ENCODE data around the gene SLC25A12.

SLC25A12 gene

GRCh38 chr2:171754254-171754939, 139.6 kb downstream of the SLC25A12 start:
- H3K79me2 ChIP-seq (ENCODE audit: insufficient read depth, low read length), result no peaks in the 10 kb centered on the region
- no peak overlapping the region for H3K9ac ChIP-seq (ENCODE audit: low read depth, low read length)
- H3K4me3 ChIP-seq (ENCODE audit: low read depth in 1 of 2, low read length in 2 of 2), result no peak overlapping the region
- no peak for DNase-seq
- H3K27ac ChIP-seq (ENCODE audit: low read length), result no peak overlapping the region
- no peak overlapping the region for H2AFZ ChIP-seq (ENCODE audit: low read depth, low read length)
- no peaks in the 10 kb centered on the region for H3K4me1 ChIP-seq (ENCODE audit: insufficient read depth, low read length)
- H4K20me1 ChIP-seq (ENCODE audit: insufficient read depth, low read length), result no peaks in the 10 kb centered on the region
- ATAC-seq (ENCODE audit: insufficient read depth, low read depth), result no peak
- no peaks in the 10 kb centered on the region for H3K9me3 ChIP-seq (ENCODE audit: insufficient read depth, low read length, severe bottlenecking)
- no peaks in the 10 kb centered on the region for H3K27me3 ChIP-seq (ENCODE audit: insufficient read depth, low read length, poor library complexity)
- H3K4me2 ChIP-seq (ENCODE audit: insufficient read depth, low read length), result no peak overlapping the region
- H3K36me3 ChIP-seq (ENCODE audit: insufficient read depth, low read length), result peaks cover 8% of the 10 kb centered on the region; the same call in 1 of the 2 replicates
- no peak for TF ChIP-seq EZH2 (IDR thresholded peaks at IDR 0.05; ENCODE audit: borderline replicate concordance, low read depth, low read length, severe bottlenecking)
- TF ChIP-seq CTCF (IDR thresholded peaks at IDR 0.05; ENCODE audit: borderline replicate concordance, extremely low read depth, low read length, poor library complexity, severe bottlenecking), result no peak

GRCh38 chr2:171747371-171747770, 146.7 kb downstream of the SLC25A12 start:
- Histone ChIP-seq H3K79me2 (ENCODE audit: insufficient read depth, low read length) (no peaks in the 10 kb centered on the region), H3K36me3 (ENCODE audit: insufficient read depth, low read length) (peaks cover 25% of the 10 kb centered on the region; the same call in 1 of the 2 replicates), H3K9me3 (ENCODE audit: insufficient read depth, low read length, severe bottlenecking) (no peaks in the 10 kb centered on the region), H3K27ac (ENCODE audit: low read length) (no peak overlapping the region), H3K4me3 (ENCODE audit: low read depth in 1 of 2, low read length in 2 of 2) (no peak overlapping the region), H4K20me1 (ENCODE audit: insufficient read depth, low read length) (no peaks in the 10 kb centered on the region), H3K9ac (ENCODE audit: low read depth, low read length) (no peak overlapping the region), H3K4me1 (ENCODE audit: insufficient read depth, low read length) (no peaks in the 10 kb centered on the region), H3K27me3 (ENCODE audit: insufficient read depth, low read length, poor library complexity) (no peaks in the 10 kb centered on the region), H3K4me2 (ENCODE audit: insufficient read depth, low read length) (no peak overlapping the region), H2AFZ (ENCODE audit: low read depth, low read length) (no peak overlapping the region)
- TF ChIP-seq CTCF (IDR thresholded peaks at IDR 0.05; ENCODE audit: borderline replicate concordance, extremely low read depth, low read length, poor library complexity, severe bottlenecking) (no peak), EZH2 (IDR thresholded peaks at IDR 0.05; ENCODE audit: borderline replicate concordance, low read depth, low read length, severe bottlenecking) (no peak)
- ATAC-seq (ENCODE audit: insufficient read depth, low read depth) (no peak), DNase-seq (no peak)

- Histone ChIP-seq H3K9me3 (ENCODE audit: insufficient read depth, low read length, severe bottlenecking) (no peaks in the 10 kb centered on the region), H3K79me2 (ENCODE audit: insufficient read depth, low read length) (no peaks in the 10 kb centered on the region), H4K20me1 (ENCODE audit: insufficient read depth, low read length) (no peaks in the 10 kb centered on the region), H3K27ac (ENCODE audit: low read length) (no peak overlapping the region), H3K9ac (ENCODE audit: low read depth, low read length) (no peak overlapping the region), H2AFZ (ENCODE audit: low read depth, low read length) (no peak overlapping the region), H3K4me1 (ENCODE audit: insufficient read depth, low read length) (no peaks in the 10 kb centered on the region), H3K4me2 (ENCODE audit: insufficient read depth, low read length) (no peak overlapping the region), H3K36me3 (ENCODE audit: insufficient read depth, low read length) (peaks cover 22% of the 10 kb centered on the region; the same call in 1 of the 2 replicates), H3K4me3 (ENCODE audit: low read depth in 1 of 2, low read length in 2 of 2) (no peak overlapping the region), H3K27me3 (ENCODE audit: insufficient read depth, low read length, poor library complexity) (no peaks in the 10 kb centered on the region)
- no peak for DNase-seq
- no peak for ATAC-seq (ENCODE audit: insufficient read depth, low read depth)
- TF ChIP-seq CTCF (IDR thresholded peaks at IDR 0.05; ENCODE audit: borderline replicate concordance, extremely low read depth, low read length, poor library complexity, severe bottlenecking) (no peak), EZH2 (IDR thresholded peaks at IDR 0.05; ENCODE audit: borderline replicate concordance, low read depth, low read length, severe bottlenecking) (no peak)
These were observed 148.2 kb downstream of the SLC25A12 start for GRCh38 chr2:171745806-171746205.

Measured in DND-41 (cell line).